Glomerular endothelial cell (primary cell): ENCODE measurements around the gene LYZL2. TPM values are rescaled to one million over a fixed set of nuclear protein-coding genes. Genes with fewer than 3 reads are reported as not detected.

Source experiments
- total RNA-seq: library from RNA; depleted of rRNA; stranded (reverse); fragments of >200 nt; gene quantifications from 2 replicates; pipeline ENCODE4 v1.2.3, GENCODE V29; 2015

LYZL2 gene
- total RNA-seq, 1 donor from 2014 or later = not detected

Other genes with a start within 250 kb of the LYZL2 start
- gene MAP3K8, start 195.6 kb downstream of the LYZL2 start, total RNA-seq = 0.87 and 5.0 TPM in 2 replicates